ENCODE data around the gene TTC39A. TPM values are rescaled to one million over a fixed set of nuclear protein-coding genes. Genes with fewer than 3 reads are reported as not detected.

TTC39A gene
- polyA plus RNA-seq (ENCODE audit: insufficient read length in 4 of 4): 10 to 100 TPM in 1 of 4 donors, 1 to 10 TPM in 3; 6.7 to 10.2 (median 9.0) TPM

- no peak for DNase-seq (ENCODE audit: low read depth in 4 of 4, low spot score in 2 of 4)
Observed at GRCh38 chr1:51330331-51331201, at the start of gene TTC39A. Gene TTC39A (minus strand): TSS chr1:51330562. CDS start chr1:51330477, 85 bp downstream.

DNA sequence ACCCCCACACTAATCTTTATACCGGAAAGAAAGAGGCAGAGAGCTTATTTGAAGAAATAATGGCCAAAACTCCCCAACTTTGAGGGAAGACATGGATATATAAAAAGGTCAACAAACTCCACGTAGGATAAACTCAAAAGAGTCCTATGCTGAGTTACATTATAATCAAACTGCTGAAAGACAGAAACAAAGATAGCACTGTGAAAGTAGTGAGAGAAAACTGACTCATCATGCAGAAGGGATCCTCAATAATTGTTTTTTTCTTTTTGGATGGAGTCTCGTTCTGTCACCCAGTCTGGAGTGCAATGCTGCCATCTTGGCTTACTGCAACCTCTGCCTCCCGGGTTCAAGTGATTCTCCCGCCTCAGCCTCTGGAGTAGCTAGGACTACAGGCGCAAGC is 48.5 kb upstream of the TTC39A start:
- DNase-seq (ENCODE audit: low read depth in 4 of 4, low spot score in 2 of 4): no peak

- DNase-seq (ENCODE audit: low read depth in 4 of 4, low spot score in 2 of 4): no peak
Observed at GRCh38 chr1:51373898-51374297, 43.5 kb upstream of the TTC39A start.

- no peak for DNase-seq (ENCODE audit: low read depth in 4 of 4, low spot score in 2 of 4)
Observed at GRCh38 chr1:51372561-51372960, 42.2 kb upstream of the TTC39A start.

DNA sequence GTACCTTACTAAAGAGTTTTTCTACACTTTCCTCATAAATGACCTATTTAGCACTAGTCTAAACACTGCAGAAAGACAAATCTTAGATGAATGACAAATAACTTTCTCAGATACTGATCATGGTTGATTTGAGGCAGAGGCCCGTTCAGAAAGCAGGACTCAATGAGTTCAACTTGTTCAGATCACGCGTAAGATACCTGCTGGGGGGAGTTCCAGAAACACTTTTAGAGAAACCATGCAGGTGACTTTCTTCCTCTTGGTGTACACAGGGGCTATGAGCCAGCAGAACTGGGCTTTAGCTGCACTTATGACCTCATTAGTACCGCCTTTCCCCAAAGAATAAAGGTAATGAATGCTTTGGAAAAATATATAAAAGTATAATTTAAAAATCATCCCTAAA is 38.8 kb upstream of the TTC39A start:
- no peak for DNase-seq (ENCODE audit: low read depth in 4 of 4, low spot score in 2 of 4)

DNA sequence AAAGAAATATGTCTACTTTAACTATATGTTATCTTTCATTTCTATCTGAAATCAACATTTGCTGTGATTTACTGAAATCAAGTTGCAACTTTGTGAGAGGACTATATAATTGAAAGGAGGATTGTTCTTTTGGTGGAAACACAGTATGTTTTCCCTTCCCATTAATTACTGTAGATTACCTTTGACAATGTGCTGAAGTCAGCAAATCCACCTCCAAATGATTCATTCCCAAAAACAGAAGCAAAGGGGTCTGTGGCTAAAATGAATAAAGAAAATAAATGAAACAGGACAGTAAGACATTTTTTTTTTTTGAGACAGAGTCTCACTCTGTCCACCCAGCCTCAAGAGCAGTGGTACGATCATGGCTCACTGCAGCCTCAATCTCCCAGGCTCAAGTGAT is 35.4 kb upstream of the TTC39A start:
- no peak for DNase-seq (ENCODE audit: low read depth in 4 of 4, low spot score in 2 of 4)

DNA sequence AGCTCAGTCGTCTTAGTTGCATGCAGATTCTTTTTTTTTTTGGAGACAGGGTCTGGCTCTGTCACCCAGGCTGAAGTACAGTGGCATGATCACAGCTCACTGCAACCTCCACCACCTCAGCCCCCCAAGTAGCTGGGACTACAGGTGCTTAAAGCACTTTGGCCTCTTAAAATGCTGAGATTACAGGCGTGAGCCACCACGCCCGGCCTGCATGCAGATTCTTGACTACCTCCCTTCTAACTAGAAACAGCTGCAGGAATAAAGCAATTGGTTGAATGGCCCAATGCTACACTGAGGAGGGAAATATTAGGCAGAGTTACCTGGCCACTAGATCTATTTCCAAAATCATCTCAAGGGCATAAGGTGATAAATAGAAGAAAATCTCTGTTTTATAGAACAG is 29.5 kb upstream of the TTC39A start:
- DNase-seq (ENCODE audit: low read depth in 4 of 4, low spot score in 2 of 4): no peak

- DNase-seq (ENCODE audit: low read depth in 4 of 4, low spot score in 2 of 4): no peak
Observed at GRCh38 chr1:51355382-51355781, 25.0 kb upstream of the TTC39A start.

GRCh38 chr1:51354416-51354815 is 24.1 kb upstream of the TTC39A start:
- no peak for DNase-seq (ENCODE audit: low read depth in 4 of 4, low spot score in 2 of 4)

GRCh38 chr1:51351907-51352306 is 21.5 kb upstream of the TTC39A start:
- DNase-seq (ENCODE audit: low read depth in 4 of 4, low spot score in 2 of 4): no peak

GRCh38 chr1:51349862-51350261 is 19.5 kb upstream of the TTC39A start:
- DNase-seq (ENCODE audit: low read depth in 4 of 4, low spot score in 2 of 4): no peak

GRCh38 chr1:51348147-51348527 is 17.8 kb upstream of the TTC39A start:
- no peak for DNase-seq (ENCODE audit: low read depth in 4 of 4, low spot score in 2 of 4)

GRCh38 chr1:51347398-51348146 is 17.2 kb upstream of the TTC39A start:
- DNase-seq (ENCODE audit: low read depth in 4 of 4, low spot score in 2 of 4): no peak

DNA sequence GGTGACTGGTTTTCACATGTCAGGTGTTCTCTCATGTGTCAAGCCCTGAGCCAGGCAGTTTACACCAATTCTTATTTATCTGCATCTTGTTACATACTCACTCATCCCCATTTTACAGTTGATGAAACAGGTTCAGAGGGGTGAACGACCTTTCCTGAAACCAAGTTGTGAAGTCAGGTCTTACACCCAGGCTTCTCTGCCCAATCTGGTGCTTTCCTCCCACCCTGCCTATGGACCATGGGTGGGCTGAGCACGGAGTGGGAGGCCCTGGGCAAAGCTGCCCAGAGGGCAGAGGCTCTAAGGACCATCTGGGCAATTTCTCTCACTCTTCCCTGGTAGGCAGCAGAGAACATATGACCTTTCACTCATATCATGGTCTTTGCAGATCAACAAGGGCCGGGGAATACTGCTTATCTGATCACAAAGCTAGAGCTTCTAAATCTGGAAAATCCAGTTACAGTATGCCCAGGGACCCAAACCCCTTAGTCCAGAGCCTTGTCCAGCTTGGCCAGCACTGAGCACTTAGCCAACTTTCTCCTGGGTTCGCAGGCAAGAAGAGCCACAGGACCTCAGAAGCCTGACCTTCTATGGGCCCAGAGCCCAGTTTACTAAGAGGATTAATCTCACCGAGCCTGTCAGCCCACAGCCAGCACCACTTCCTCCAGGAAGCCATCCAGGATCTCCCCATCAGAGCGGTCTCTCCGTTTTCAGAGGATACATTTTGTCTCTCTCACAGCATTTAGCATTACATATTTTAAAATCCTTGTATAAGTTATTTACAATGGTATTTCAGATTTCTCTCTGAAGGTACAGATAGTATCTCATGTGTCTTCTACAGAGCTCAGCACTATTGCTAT is 16.0 kb upstream of the TTC39A start:
- no peak for DNase-seq (ENCODE audit: low read depth in 4 of 4, low spot score in 2 of 4)

DNA sequence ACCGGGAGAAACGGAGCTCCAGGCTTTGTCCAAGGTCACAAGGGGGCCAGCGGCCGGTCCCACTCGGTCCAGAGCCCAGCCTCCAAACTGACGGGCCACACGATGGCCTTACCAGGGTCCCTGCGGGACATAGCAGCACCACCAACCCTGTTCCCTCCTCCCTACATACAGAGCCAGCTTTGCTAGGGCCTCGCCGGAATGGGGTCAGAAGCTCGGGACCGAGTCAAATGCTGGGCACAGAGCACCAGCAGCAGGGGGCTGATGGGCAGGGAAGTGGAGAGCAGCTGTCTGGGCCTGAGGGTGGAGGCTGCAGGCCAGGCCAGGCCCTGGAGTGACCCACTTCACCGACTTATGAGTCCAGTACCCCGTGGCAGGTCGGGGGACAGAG is 14.9 kb upstream of the TTC39A start:
- no peak for DNase-seq (ENCODE audit: low read depth in 4 of 4, low spot score in 2 of 4)

- DNase-seq (ENCODE audit: low read depth in 4 of 4, low spot score in 2 of 4): no peak
Observed at GRCh38 chr1:51344602-51345299, 14.4 kb upstream of the TTC39A start.

DNA sequence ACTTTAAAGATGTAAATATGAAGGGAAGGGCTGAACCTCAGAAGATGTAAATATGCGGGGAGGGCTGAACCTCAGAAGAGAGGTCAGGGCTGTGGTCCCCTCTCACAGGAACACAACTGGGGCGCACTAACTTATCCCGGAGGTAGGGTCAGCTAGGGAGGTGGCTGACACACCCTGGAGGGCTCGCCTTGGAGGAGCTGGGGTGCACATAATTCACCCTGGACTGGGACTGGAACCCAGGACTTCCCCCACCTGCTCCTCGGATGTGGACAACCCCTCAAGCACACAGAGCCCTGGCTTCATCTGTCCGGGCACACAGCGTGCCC is 13.9 kb upstream of the TTC39A start:
- DNase-seq (ENCODE audit: low read depth in 4 of 4, low spot score in 2 of 4): no peak

DNA sequence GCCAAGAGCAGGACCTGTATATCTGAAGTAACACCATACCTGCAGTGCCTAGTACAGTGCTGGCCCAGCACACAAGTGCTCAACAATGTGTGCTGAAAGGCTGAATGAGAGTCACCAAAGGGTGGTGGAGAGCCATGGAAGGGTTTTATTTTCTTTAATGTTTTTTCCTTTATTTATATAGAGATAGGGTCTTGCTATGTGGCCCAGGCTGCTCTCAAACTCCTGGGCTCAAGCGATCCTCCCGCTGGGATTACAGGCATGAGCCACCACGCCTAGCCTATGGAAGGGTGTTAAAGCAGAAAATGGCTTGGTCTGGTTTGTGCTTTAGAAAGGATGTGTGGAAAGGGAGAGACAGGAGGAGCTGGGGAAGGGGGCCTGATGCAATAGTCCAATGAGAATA is 13.3 kb upstream of the TTC39A start:
- no peak for DNase-seq (ENCODE audit: low read depth in 4 of 4, low spot score in 2 of 4)

- no peak for DNase-seq (ENCODE audit: low read depth in 4 of 4, low spot score in 2 of 4)
Observed at GRCh38 chr1:51342591-51343206, 12.3 kb upstream of the TTC39A start.

- DNase-seq (ENCODE audit: low read depth in 4 of 4, low spot score in 2 of 4): no peak
Observed at GRCh38 chr1:51341876-51342496, 11.6 kb upstream of the TTC39A start.
